Choroid plexus epithelial cell (primary cell): ENCODE results near the gene TTC33.

Source experiments
- DNase-seq: peaks from one replicate; pipeline ENCODE4 v3.0.0-alpha.2; 2010; ENCODE audit warnings: low read depth
- H3K4me3 ChIP-seq: 2 replicates; pipeline ENCODE4 v1.5.1; 2011; ENCODE audit warnings: low read depth, mild to moderate bottlenecking, control low read depth, low read length, moderate library complexity
- TF ChIP-seq, protein P1 (sequence below): conservative IDR thresholded peaks from 2 replicates; pipeline ENCODE4 v1.5.1; 2011; ENCODE audit warnings: low read depth, mild to moderate bottlenecking, control low read depth, inconsistent platforms, low read length, moderate library complexity

TTC33 gene

DNA sequence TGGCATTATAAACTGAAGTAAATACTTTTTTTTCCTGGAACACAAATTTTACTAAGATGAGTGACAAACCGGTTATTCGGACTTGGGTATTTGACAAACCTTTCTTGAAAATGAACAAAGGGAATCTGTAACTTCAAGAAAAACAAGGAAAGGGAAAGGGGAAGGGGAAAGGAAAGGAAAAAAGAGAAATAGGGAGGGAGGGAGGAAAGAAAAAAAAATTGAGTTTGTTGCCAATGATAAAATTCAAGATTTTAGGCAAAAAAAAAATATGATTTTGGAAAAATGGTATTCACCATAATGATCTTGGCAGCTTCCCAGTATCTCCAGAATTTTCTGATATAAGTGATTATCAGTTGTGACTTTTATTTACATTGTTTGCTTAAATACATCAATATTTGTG is 1.6 kb upstream of the TTC33 start:
- no peak for DNase-seq
- TF ChIP-seq, protein P1, sequence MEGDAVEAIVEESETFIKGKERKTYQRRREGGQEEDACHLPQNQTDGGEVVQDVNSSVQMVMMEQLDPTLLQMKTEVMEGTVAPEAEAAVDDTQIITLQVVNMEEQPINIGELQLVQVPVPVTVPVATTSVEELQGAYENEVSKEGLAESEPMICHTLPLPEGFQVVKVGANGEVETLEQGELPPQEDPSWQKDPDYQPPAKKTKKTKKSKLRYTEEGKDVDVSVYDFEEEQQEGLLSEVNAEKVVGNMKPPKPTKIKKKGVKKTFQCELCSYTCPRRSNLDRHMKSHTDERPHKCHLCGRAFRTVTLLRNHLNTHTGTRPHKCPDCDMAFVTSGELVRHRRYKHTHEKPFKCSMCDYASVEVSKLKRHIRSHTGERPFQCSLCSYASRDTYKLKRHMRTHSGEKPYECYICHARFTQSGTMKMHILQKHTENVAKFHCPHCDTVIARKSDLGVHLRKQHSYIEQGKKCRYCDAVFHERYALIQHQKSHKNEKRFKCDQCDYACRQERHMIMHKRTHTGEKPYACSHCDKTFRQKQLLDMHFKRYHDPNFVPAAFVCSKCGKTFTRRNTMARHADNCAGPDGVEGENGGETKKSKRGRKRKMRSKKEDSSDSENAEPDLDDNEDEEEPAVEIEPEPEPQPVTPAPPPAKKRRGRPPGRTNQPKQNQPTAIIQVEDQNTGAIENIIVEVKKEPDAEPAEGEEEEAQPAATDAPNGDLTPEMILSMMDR = no peak
- H3K4me3 ChIP-seq = no peak overlapping the region

DNA sequence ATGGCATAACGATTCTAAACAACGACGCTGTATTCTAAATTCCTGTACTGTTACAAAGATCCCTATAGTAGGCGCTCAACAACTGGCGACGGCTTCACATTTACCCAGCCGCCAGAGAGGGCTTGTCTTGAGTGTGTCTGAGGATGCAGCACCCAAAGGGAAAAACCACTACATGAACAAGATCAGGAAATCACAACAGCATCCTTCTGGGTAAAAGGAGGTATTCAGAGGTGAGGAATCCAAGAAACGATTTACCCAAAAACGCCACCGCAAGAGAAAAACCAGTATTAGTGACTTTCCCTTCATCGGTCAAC is 711 bp downstream of the TTC33 start:
- peak; percentile 94 for DNase-seq
- peak overlapping the region; percentile 92 for H3K4me3 ChIP-seq
- TF ChIP-seq, protein P1 = peak; percentile 81

DNA sequence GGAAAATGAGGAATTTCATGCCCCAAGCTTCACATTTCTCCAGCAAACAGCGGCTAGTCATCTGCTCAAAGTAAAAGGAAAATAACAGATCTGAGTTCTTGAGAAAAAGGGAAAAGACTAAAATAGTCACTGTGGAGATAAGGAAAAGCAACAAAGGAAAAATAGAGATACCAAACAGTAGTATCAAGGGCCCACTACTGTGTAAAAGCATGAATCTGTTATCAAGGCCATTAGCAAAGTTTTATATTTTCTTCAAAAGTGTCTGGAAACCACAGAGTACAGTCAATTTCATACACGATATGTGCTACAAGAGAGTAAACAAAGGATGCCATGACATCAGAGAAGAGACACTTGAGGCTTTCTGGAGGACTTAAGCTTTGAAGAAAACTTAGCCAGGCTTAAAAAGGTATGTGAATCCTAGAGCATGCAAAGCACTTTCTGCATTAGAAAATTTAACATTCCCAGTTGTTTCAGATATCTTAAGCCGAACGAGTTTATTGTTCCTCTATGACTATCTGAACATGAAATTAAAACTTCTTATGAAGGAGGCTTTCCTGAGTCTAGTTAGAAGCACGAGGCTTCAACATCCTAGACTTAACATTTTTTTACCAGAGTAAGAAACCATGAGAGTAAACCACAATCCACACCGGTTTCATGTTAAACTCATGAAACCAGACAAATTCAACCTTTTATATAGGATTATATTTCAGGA is 1.2 kb downstream of the TTC33 start:
- peak; percentile 68 for DNase-seq

DNA sequence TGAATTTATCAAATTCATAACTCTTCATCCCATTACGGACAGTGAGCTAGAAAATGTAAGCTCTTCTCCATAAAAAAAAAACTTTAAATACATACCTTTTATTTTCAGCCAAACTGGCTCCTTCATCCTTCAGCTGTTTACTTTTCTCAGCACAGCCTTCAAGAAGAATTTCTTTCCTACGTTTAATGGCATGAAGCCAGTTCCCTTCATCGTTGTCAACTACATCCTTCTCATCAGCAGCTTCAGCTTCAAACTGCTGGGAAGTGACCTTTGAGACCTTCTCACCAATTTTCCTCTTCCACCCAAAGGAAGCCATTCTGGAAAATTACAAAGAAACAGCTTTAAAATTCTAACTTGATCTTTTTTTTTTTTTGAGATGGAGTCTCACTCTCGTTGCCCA is 9.1 kb downstream of the TTC33 start:
- TF ChIP-seq, protein P1 = no peak
- H3K4me3 ChIP-seq = no peak overlapping the region
- peak; percentile 71 for DNase-seq

More for the DNA sequence above, 1.2 kb downstream of the TTC33 start:
- H3K4me3 ChIP-seq = peak overlapping the region; percentile 92
- TF ChIP-seq, protein P1 = no peak

DNA sequence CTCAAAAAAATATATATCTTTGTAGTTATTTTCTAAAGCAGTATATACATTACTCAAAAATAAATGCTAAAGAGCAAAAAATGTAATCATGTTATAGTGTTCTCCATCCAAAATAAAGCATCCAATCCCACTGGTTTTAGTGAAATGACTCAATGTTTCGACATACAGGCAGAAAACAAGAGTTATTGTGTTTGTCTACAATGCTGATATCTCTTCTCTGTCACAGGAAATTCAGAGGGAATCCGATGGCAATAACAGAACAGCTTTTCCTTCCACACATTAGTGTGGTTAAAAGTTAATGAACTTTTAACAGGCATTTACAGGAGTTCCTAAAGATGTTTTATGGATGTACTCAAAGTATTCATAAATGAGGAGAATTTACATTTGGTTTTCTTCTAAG is 12.0 kb downstream of the TTC33 start:
- no peak for DNase-seq
- TF ChIP-seq, protein P1 = no peak
- H3K4me3 ChIP-seq = no peak overlapping the region

DNA sequence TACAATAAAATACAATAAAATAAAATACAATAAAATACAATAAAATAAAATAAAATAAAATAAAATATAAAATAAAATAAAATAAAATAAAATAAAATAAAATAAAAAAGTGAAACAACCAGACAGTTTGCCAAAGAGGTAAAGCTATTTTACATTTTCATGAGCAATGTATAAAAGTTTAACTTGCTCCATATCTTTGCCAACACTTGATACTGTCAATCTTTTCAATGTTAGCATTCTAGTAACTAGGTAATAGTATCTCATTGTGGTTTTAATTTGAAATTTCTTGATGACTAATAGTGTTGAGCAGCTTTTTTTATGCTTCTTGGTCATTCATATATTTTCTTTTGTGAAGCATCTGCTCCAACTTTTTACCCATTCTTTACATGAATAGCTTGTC is 17.3 kb downstream of the TTC33 start:
- TF ChIP-seq, protein P1 = no peak
- peak; percentile 15 for DNase-seq
- H3K4me3 ChIP-seq = no peak overlapping the region
